Measurements from ENCODE around the gene PLCB1. TPM values are rescaled to one million over a fixed set of nuclear protein-coding genes. Genes with fewer than 3 reads are reported as not detected.

The PLCB1 gene
- total and polyA plus RNA-seq, 8 donors: 8.8 to 27.7 (median 19.2) TPM

GRCh38 chr20:8401556-8401955 is 269.5 kb downstream of the PLCB1 start:
- H3K4me3 ChIP-seq: no peak overlapping the region
- no peak overlapping the region for H3K27ac ChIP-seq
- H3K9me3 ChIP-seq: no peaks in the 10 kb centered on the region
- ATAC-seq: no peak
- intact Hi-C loops (cut with DNase I): no loop called here
- no peak for DNase-seq
- peaks cover 0 to 18% of the 10 kb centered on the region in 2 donors for H3K4me1 ChIP-seq
- H3K27me3 ChIP-seq: no peaks in the 10 kb centered on the region
- TF ChIP-seq CTCF (IDR thresholded peaks at IDR 0.05): no peak
- H3K36me3 ChIP-seq: no peaks in the 10 kb centered on the region

DNA sequence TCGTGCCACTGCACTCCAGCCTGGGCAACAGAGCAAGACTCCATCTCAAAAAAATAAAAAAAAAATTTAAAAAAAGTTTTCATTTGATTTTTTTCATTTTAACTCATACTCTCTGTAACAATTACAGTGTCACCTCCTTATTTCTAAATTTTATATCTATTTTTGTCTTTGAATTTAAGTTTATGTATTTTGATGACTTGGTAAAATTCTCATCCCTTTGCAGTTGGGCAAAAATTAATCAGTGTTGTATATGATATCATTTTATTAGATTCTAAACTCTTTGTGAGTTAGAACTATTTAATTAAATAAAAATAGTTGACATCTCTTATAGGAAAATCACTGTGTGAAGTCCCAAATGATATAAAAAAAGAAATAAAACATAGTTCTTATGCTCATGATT is 270.7 kb downstream of the PLCB1 start:
- no peak for TF ChIP-seq CTCF (IDR thresholded peaks at IDR 0.05)
- no peak overlapping the region for H3K27ac ChIP-seq
- H3K36me3 ChIP-seq: no peaks in the 10 kb centered on the region
- no peak for ATAC-seq
- H3K27me3 ChIP-seq: no peaks in the 10 kb centered on the region
- intact Hi-C loops (cut with DNase I): no loop called here
- no peak for DNase-seq
- H3K4me3 ChIP-seq: no peak overlapping the region
- H3K4me1 ChIP-seq: peaks cover 0 to 18% of the 10 kb centered on the region in 2 donors
- no peaks in the 10 kb centered on the region for H3K9me3 ChIP-seq

DNA sequence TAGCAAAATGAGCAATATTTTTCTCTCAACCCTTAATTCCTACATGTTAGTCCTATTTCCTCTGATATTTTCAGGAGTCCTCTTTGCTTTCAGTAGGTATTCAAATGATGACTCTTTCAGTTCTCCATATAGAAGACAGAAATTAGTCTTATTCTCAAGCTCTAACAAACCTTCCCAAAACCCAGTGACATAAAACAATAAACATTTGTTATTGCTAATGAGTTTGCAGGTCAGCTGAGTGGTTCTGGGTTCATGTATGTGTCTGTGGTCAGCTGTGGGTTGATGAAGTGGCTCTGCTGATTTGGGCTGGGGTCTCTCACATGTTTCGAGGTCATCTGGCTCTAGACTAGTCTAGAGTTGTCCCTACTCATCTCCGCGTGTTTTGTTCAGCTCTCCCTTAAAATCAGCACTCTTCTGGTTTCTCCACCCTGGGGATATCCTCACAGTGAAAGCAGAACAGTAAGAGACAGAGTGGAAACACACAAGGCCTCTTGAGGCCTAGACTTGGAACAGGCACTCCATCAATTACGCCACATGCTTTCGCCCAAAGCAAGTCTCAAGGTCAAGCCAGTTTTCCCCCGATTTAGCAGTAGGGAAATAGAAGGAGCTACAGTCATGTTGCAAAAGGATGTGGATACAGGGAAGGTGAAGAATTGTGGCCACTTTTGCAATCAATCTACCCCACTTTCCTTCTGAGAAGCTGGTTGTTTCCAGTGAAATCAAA is 273.0 kb downstream of the PLCB1 start:
- TF ChIP-seq CTCF (IDR thresholded peaks at IDR 0.05): no peak
- H3K4me3 ChIP-seq: no peak overlapping the region
- H3K9me3 ChIP-seq: no peaks in the 10 kb centered on the region
- no peak for DNase-seq
- ATAC-seq: no peak
- H3K27me3 ChIP-seq: no peaks in the 10 kb centered on the region
- H3K4me1 ChIP-seq: peaks cover 0 to 8% of the 10 kb centered on the region in 2 donors
- H3K27ac ChIP-seq: no peak overlapping the region
- intact Hi-C loops (cut with DNase I): no loop called here
- no peaks in the 10 kb centered on the region for H3K36me3 ChIP-seq

DNA sequence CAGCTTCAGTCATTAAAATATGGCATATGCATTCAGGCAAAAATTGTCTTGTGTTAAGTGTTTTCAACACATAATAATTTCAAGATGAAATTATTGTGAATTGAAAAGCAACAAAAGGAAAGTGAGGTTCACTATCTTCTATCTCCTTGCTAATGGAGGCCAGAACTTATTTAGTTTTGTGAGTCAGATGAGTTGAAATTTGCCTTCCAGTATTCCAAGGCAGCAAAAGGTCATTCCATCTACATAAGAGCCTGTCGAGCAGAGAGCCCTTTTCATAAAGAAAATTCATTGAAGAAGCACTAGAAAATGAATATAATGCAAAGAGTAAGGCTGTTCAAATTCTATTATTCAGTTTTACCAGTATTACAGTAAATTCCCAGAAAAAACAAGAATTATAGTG is 274.3 kb downstream of the PLCB1 start:
- Histone ChIP-seq H3K27me3 (no peaks in the 10 kb centered on the region), H3K4me3 (no peak overlapping the region), H3K4me1 (no peaks in the 10 kb centered on the region), H3K9me3 (no peaks in the 10 kb centered on the region), H3K27ac (no peak overlapping the region), H3K36me3 (no peaks in the 10 kb centered on the region)
- ATAC-seq (no peak), DNase-seq (no peak)
- no peak for TF ChIP-seq CTCF (IDR thresholded peaks at IDR 0.05)
- intact Hi-C loops (cut with DNase I): no loop called here

DNA sequence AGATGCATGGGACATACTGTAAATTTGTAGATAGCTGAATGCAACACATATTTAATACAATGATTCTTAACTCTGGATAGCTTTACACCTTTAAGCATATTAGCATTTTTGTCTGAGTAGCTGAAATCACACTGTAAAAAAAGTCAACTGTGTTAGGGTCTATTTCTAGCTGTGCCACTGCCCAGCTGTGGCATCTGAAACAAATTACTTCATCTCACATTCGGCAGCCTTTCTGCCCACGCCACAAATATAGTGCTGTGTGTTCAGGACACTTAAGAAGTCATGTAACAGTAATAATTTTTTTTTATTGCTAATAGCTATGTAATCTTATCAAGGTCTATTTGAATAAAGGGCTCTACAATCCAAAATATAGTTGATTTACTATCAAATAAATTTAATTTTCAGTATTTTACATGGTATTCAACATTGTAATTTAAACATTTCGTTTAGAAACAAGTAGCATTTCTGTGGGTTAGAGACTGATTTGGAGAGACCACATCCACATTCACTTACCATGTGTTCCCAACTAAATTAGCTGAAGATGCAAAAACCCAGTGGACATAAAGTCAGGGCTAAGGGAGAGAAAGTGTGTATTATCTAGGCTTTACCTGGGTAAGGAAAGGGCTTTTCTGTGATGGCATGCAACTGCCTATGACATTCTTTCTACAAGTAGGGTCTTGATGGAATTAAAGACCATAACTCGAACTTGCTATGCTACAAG is 276.7 kb downstream of the PLCB1 start:
- H3K27me3 ChIP-seq: no peaks in the 10 kb centered on the region
- no peaks in the 10 kb centered on the region for H3K36me3 ChIP-seq
- TF ChIP-seq CTCF (IDR thresholded peaks at IDR 0.05): no peak
- no peak overlapping the region for H3K4me3 ChIP-seq
- ATAC-seq (no peak), DNase-seq (no peak)
- H3K27ac ChIP-seq: no peak overlapping the region
- no peaks in the 10 kb centered on the region for H3K9me3 ChIP-seq
- intact Hi-C loops (cut with DNase I): no loop called here
- no peaks in the 10 kb centered on the region for H3K4me1 ChIP-seq
